Measurements from ENCODE around the gene TSHZ2.
"Not testable (repeated sequence)": the region's sequence is repeated elsewhere in the genome, so short reads cannot be mapped to it uniquely, and the experiment has no call there.

TSHZ2 gene

GRCh38 chr20:53083411-53083810, 111.3 kb downstream of the TSHZ2 start:
- DNase-seq (ENCODE audit: low read depth in 2 of 2): no peak

- no peak for DNase-seq (ENCODE audit: low read depth in 2 of 2)
These were observed 112.3 kb downstream of the TSHZ2 start for GRCh38 chr20:53084408-53084997.

GRCh38 chr20:53085720-53086119, 113.6 kb downstream of the TSHZ2 start:
- DNase-seq (ENCODE audit: low read depth in 2 of 2): no peak

GRCh38 chr20:53087037-53087777, 115.0 kb downstream of the TSHZ2 start:
- no peak for DNase-seq (ENCODE audit: low read depth in 2 of 2)

GRCh38 chr20:53088786-53089185, 116.6 kb downstream of the TSHZ2 start:
- DNase-seq (ENCODE audit: low read depth in 2 of 2): no peak

- DNase-seq (ENCODE audit: low read depth in 2 of 2): not testable (repeated sequence)
These were observed 117.7 kb downstream of the TSHZ2 start for GRCh38 chr20:53089851-53090250.

- DNase-seq (ENCODE audit: low read depth in 2 of 2): no peak
These were observed 119.6 kb downstream of the TSHZ2 start for GRCh38 chr20:53091789-53092188.

GRCh38 chr20:53092772-53093300, 120.7 kb downstream of the TSHZ2 start:
- DNase-seq (ENCODE audit: low read depth in 2 of 2): no peak

GRCh38 chr20:53097371-53097770, 125.2 kb downstream of the TSHZ2 start:
- no peak for DNase-seq (ENCODE audit: low read depth in 2 of 2)

- no peak for DNase-seq (ENCODE audit: low read depth in 2 of 2)
These were observed 125.6 kb downstream of the TSHZ2 start for GRCh38 chr20:53097791-53098190.

- DNase-seq (ENCODE audit: low read depth in 2 of 2): no peak
These were observed 126.5 kb downstream of the TSHZ2 start for GRCh38 chr20:53098621-53099020.

- DNase-seq (ENCODE audit: low read depth in 2 of 2): no peak
These were observed 127.7 kb downstream of the TSHZ2 start for GRCh38 chr20:53099856-53100255.

- DNase-seq (ENCODE audit: low read depth in 2 of 2): no peak
These were observed 128.3 kb downstream of the TSHZ2 start for GRCh38 chr20:53100476-53100911.

- no peak for DNase-seq (ENCODE audit: low read depth in 2 of 2)
These were observed 130.0 kb downstream of the TSHZ2 start for GRCh38 chr20:53101992-53102760.

- no peak for DNase-seq (ENCODE audit: low read depth in 2 of 2)
These were observed 131.0 kb downstream of the TSHZ2 start for GRCh38 chr20:53103124-53103523.

GRCh38 chr20:53104884-53105283, 132.7 kb downstream of the TSHZ2 start:
- DNase-seq (ENCODE audit: low read depth in 2 of 2): no peak

- no peak for DNase-seq (ENCODE audit: low read depth in 2 of 2)
These were observed 144.6 kb downstream of the TSHZ2 start for GRCh38 chr20:53116733-53117132.

- DNase-seq (ENCODE audit: low read depth in 2 of 2): no peak
These were observed 150.7 kb downstream of the TSHZ2 start for GRCh38 chr20:53122853-53123252.

GRCh38 chr20:53124075-53124551, 152.0 kb downstream of the TSHZ2 start:
- DNase-seq (ENCODE audit: low read depth in 2 of 2): no peak

GRCh38 chr20:53124803-53125202, 152.6 kb downstream of the TSHZ2 start:
- no peak for DNase-seq (ENCODE audit: low read depth in 2 of 2)

GRCh38 chr20:53126185-53126584, 154.0 kb downstream of the TSHZ2 start:
- DNase-seq (ENCODE audit: low read depth in 2 of 2): no peak

- DNase-seq (ENCODE audit: low read depth in 2 of 2): no peak
These were observed 154.9 kb downstream of the TSHZ2 start for GRCh38 chr20:53127027-53127426.
